Hepatocyte (in vitro differentiated cells): Measurements from ENCODE around the gene PPP1R9A. TPM values are rescaled to one million over a fixed set of nuclear protein-coding genes. Genes with fewer than 3 reads are reported as not detected.

Experiments
- DNase-seq: peaks from one replicate; pipeline ENCODE4 v3.0.0-alpha.2; 2016; ENCODE audit warnings: low spot score
- H2AFZ ChIP-seq: fragments of 200-600 bp; sonication (generic); 2 replicates; pipeline ENCODE4 v1.6.0; 2016; ENCODE audit warnings: antibody characterized with exemption, mild to moderate bottlenecking
- H3K27ac ChIP-seq: fragments of 200-600 bp; sonication (generic); 2 replicates; pipeline ENCODE4 v1.5.1; 2016; ENCODE audit warnings: mild to moderate bottlenecking
- H3K27me3 ChIP-seq: fragments of 200-600 bp; sonication (generic); 2 replicates; pipeline ENCODE4 v1.6.1; 2016
- H3K36me3 ChIP-seq: fragments of 200-600 bp; sonication (generic); replicated peaks from 2 replicates; pipeline ENCODE4 v1.5.1; 2016; ENCODE audit warnings: low read depth; ENCODE audit not compliant: insufficient read depth
- H3K4me1 ChIP-seq: fragments of 200-600 bp; sonication (generic); 2 replicates; pipeline ENCODE4 v1.5.1; 2016; ENCODE audit warnings: mild to moderate bottlenecking, moderate library complexity; ENCODE audit not compliant: insufficient read depth
- H3K4me2 ChIP-seq: fragments of 200-600 bp; sonication (generic); 2 replicates; pipeline ENCODE4 v1.6.0; 2016
- H3K4me3 ChIP-seq: fragments of 200-600 bp; sonication (generic); 2 replicates; pipeline ENCODE4 v1.5.1; 2016; ENCODE audit warnings: mild to moderate bottlenecking
- H3K79me2 ChIP-seq: fragments of 200-600 bp; sonication (generic); 2 replicates; pipeline ENCODE4 v1.6.0; 2017; ENCODE audit warnings: mild to moderate bottlenecking
- H3K9me2 ChIP-seq: fragments of 200-600 bp; sonication (generic); replicated peaks from 2 replicates; pipeline ENCODE4 v1.6.0; 2017; ENCODE audit warnings: mild to moderate bottlenecking; ENCODE audit not compliant: insufficient read depth
- H3K9me3 ChIP-seq: fragments of 200-600 bp; sonication (generic); 2 replicates; pipeline ENCODE4 v1.5.1; 2016; ENCODE audit warnings: low read depth, mild to moderate bottlenecking
- H4K20me1 ChIP-seq: fragments of 200-600 bp; sonication (generic); 2 replicates; pipeline ENCODE4 v1.6.0; 2016; ENCODE audit warnings: mild to moderate bottlenecking; ENCODE audit not compliant: insufficient read depth, poor library complexity, severe bottlenecking
- CTCF ChIP-seq: fragments of 200-600 bp; sonication (generic); IDR thresholded peaks from 2 replicates; pipeline ENCODE4 v1.5.1; 2016; ENCODE audit warnings: antibody characterized with exemption, mild to moderate bottlenecking; ENCODE audit not compliant: poor library complexity
- EZH2 ChIP-seq: fragments of 200-600 bp; sonication (generic); IDR thresholded peaks from 2 replicates; pipeline ENCODE4 v1.6.1; 2016; ENCODE audit warnings: antibody characterized with exemption, mild to moderate bottlenecking, borderline replicate concordance
- EZH2phosphoT487 ChIP-seq: fragments of 200-600 bp; sonication (generic); IDR thresholded peaks from one replicate; pipeline ENCODE4 v1.6.1; 2018; ENCODE audit warnings: antibody characterized with exemption, mild to moderate bottlenecking, low read depth, moderate library complexity; ENCODE audit not compliant: unreplicated experiment, severe bottlenecking
- WGBS: methylation state at CpG from one replicate; pipeline ENCODE4 v1.1.6; 2016; ENCODE audit warnings: low lambda C conversion rate; ENCODE audit errors: missing lambda C conversion rate; 5-methylcytosine and 5-hydroxymethylcytosine counted together
- polyA plus RNA-seq: library from polyadenylated mRNA; unstranded; fragments of >200 nt; fragmentation: Nextera tagmentation; extraction: Ambion mirVana; gene quantifications from 2 replicates; pipeline ENCODE4 v1.2.1, GENCODE V29; 2016
- total RNA-seq: library from RNA; depleted of rRNA; stranded (reverse); fragments of >200 nt; gene quantifications from 2 replicates; pipeline ENCODE4 v1.2.3, GENCODE V29; 2014

PPP1R9A gene
- total and polyA plus RNA-seq, 2 experiments from 2014 or later = 11.7 to 25.7 TPM

DNA sequence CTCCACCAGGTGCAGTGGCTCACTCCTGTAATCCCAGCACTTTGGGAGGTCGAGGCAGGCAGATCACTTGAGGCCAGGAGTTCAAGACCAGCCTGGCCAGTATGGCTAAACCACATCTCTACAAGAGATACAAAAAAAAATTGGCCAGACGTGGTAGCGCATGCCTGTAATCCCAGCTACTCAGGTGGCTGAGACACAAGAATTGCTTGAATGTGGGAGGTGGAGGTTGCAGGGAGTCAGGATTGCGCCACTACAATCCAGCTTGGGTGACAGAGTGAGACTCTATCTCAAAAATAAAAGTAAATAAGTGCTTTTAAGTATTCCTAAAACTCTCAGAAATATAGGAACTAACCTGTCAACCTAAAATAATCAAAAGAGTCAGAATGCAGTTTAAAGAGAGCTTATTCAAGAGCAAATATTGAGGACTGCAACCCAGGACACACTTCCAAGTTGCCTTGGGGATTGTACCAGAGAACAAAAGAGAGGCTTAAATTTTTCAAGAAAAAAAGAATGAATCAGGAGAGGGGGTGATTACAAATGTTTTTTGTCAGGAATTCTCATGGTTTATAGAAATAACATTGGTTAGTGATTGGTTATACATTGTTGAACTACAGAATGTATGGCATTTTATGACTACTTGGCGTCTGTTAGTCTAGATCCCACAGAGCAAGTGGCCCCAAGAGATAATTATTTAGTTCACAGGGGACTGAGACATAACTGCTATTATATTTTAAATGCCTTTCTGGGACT, 33.2 kb upstream of the PPP1R9A start:
- Histone ChIP-seq H3K4me3 (no peak overlapping the region), H3K4me2 (no peak overlapping the region), H3K79me2 (no peaks in the 10 kb centered on the region), H3K27me3 (no peaks in the 10 kb centered on the region), H3K27ac (peak overlapping the region; percentile 18), H3K9me3 (no peaks in the 10 kb centered on the region), H3K4me1 (peaks cover 9% of the 10 kb centered on the region), H4K20me1 (no peaks in the 10 kb centered on the region), H3K36me3 (no peaks in the 10 kb centered on the region), H3K9me2 (no peaks in the 10 kb centered on the region), H2AFZ (no peak overlapping the region)
- WGBS = 85% methylated on average over 5 of the region's 5 CpGs
- TF ChIP-seq CTCF (no peak), EZH2 (no peak), EZH2phosphoT487 (no peak)
- DNase-seq = no peak

- Histone ChIP-seq H3K4me1 (peaks cover 9% of the 10 kb centered on the region), H2AFZ (no peak overlapping the region), H3K36me3 (no peaks in the 10 kb centered on the region), H3K79me2 (no peaks in the 10 kb centered on the region), H3K4me2 (no peak overlapping the region), H3K27ac (peak overlapping the region; percentile 86), H4K20me1 (no peaks in the 10 kb centered on the region), H3K27me3 (no peaks in the 10 kb centered on the region), H3K4me3 (no peak overlapping the region), H3K9me3 (no peaks in the 10 kb centered on the region), H3K9me2 (no peaks in the 10 kb centered on the region)
- TF ChIP-seq CTCF (no peak), EZH2phosphoT487 (no peak), EZH2 (no peak)
- no peak for DNase-seq
Observed at GRCh38 chr7:94875201-94875600, 32.2 kb upstream of the PPP1R9A start.

GRCh38 chr7:94877731-94878670, 29.4 kb upstream of the PPP1R9A start:
- H3K27ac ChIP-seq = peak overlapping the region; percentile 88
- no peaks in the 10 kb centered on the region for H3K79me2 ChIP-seq
- TF ChIP-seq EZH2phosphoT487 (no peak), CTCF (no peak), EZH2 (no peak)
- WGBS = 85% methylated on average over 11 of the region's 11 CpGs
- H2AFZ ChIP-seq = peak overlapping the region; percentile 24
- no peaks in the 10 kb centered on the region for H3K36me3 ChIP-seq
- no peak overlapping the region for H3K4me3 ChIP-seq
- peak; percentile 54 for DNase-seq
- no peak overlapping the region for H3K4me2 ChIP-seq
- H4K20me1 ChIP-seq = no peaks in the 10 kb centered on the region
- H3K4me1 ChIP-seq = peaks cover 9% of the 10 kb centered on the region
- no peaks in the 10 kb centered on the region for H3K9me3 ChIP-seq
- H3K27me3 ChIP-seq = no peaks in the 10 kb centered on the region
- H3K9me2 ChIP-seq = no peaks in the 10 kb centered on the region
